K562 (cell line): ENCODE data around the gene KLHL12. TPM values are rescaled to one million over a fixed set of nuclear protein-coding genes. Genes with fewer than 3 reads are reported as not detected.

ENCODE experiments used
- ELF4 ChIP-seq: fragments of 450-650 bp; formaldehyde crosslinking; IDR thresholded peaks from 2 replicates; pipeline ENCODE4 v1.4.0; 2022; ENCODE audit warnings: missing genetic modification characterization
- GATA2 ChIP-seq: sonication (generic); formaldehyde crosslinking; IDR thresholded peaks from 2 replicates; pipeline ENCODE4 v1.4.0; 2020; ENCODE audit warnings: mild to moderate bottlenecking, missing genetic modification reagents
- HMG20B ChIP-seq: fragments of 250-450 bp; sonication (Bioruptor Pico); IDR thresholded peaks from 2 replicates; pipeline ENCODE4 v1.5.0; 2021; ENCODE audit warnings: mild to moderate bottlenecking
- HOXB6 ChIP-seq: fragments of 250-450 bp; sonication (Bioruptor Pico); IDR thresholded peaks from 2 replicates; pipeline ENCODE4 v1.5.1; 2022; ENCODE audit warnings: mild to moderate bottlenecking, borderline replicate concordance
- MAX ChIP-seq: sonication (generic); formaldehyde crosslinking; IDR thresholded peaks from 2 replicates; pipeline ENCODE4 v1.9.0; 2022; ENCODE audit warnings: mild to moderate bottlenecking, missing genetic modification reagents
- MYNN ChIP-seq, 2 experiments: sonication (generic); formaldehyde crosslinking in 1 of 2; IDR thresholded peaks; 2 replicates each; pipeline versions ENCODE4 v1.5.0 to v1.6.1; 2016 to 2020; ENCODE audit warnings: antibody characterized with exemption in 1 of 2, missing genetic modification reagents in 1 of 2
- PHB2 ChIP-seq: fragments of 450-650 bp; IDR thresholded peaks from 2 replicates; pipeline ENCODE4 v1.6.1; 2017; ENCODE audit warnings: low read depth
- PRDM10 ChIP-seq: fragments of 450-650 bp; IDR thresholded peaks from 2 replicates; pipeline ENCODE4 v1.6.1; 2018; ENCODE audit not compliant: partially characterized antibody
- RAD51 ChIP-seq: fragments of 450-650 bp; IDR thresholded peaks from 2 replicates; pipeline ENCODE4 v1.7.1; 2016; ENCODE audit warnings: low read depth, mild to moderate bottlenecking, borderline replicate concordance
- SRSF1 ChIP-seq: fragments of 200-400 bp; formaldehyde crosslinking; IDR thresholded peaks from 2 replicates; pipeline ENCODE4 v1.6.1; 2017; ENCODE audit warnings: mild to moderate bottlenecking, low read depth, low read length, moderate library complexity
- TAF15 ChIP-seq: fragments of 200-400 bp; formaldehyde crosslinking; IDR thresholded peaks from 2 replicates; pipeline ENCODE4 v1.6.1; 2017; ENCODE audit warnings: mild to moderate bottlenecking, low read depth, low read length, moderate library complexity
- TFE3 ChIP-seq: fragments of 450-650 bp; formaldehyde crosslinking; IDR thresholded peaks from 2 replicates; pipeline ENCODE4 v1.4.0; 2020; ENCODE audit warnings: mild to moderate bottlenecking, mixed read lengths
- THAP12 ChIP-seq: fragments of 250-450 bp; sonication (Bioruptor Pico); IDR thresholded peaks from 2 replicates; pipeline ENCODE4 v1.9.0; 2021; ENCODE audit warnings: mild to moderate bottlenecking, inconsistent platforms
- ZNF124 ChIP-seq: sonication (generic); formaldehyde crosslinking; IDR thresholded peaks from 2 replicates; pipeline ENCODE4 v1.8.1; 2022; ENCODE audit warnings: missing genetic modification reagents
- ZNF133 ChIP-seq: fragments of 250-450 bp; sonication (Bioruptor Pico); IDR thresholded peaks from 2 replicates; pipeline ENCODE4 v1.4.0; 2020; ENCODE audit warnings: mild to moderate bottlenecking
- ZNF212 ChIP-seq: fragments of 450-650 bp; formaldehyde crosslinking; IDR thresholded peaks from 2 replicates; pipeline ENCODE4 v1.4.0; 2020; ENCODE audit warnings: mild to moderate bottlenecking
- ZNF395 ChIP-seq: fragments of 200-800 bp; sonication (Bioruptor generic); IDR thresholded peaks from 2 replicates; pipeline ENCODE4 v1.6.1; 2017; ENCODE audit warnings: missing genetic modification characterization, missing compliant biosample characterization
- ZNF561 ChIP-seq: fragments of 450-650 bp; formaldehyde crosslinking; conservative IDR thresholded peaks from 2 replicates; pipeline ENCODE4 v1.4.0; 2020; ENCODE audit warnings: mild to moderate bottlenecking, moderate library complexity
- polyA plus RNA-seq, 8 experiments: library from polyadenylated mRNA; depleted of rRNA in 4 of 8; stranded (reverse) in 5 of 8; unstranded in 3 of 8; fragments of >200 nt; fragmentation: Nextera tagmentation in 2 of 8; fragmentation: Illumina TruSeq in 1 of 8; extraction: Ambion mirVana in 2 of 8; extraction: Trizol in 1 of 8; gene quantifications; 2 replicates each; pipeline versions ENCODE4 v1.2.1 to v1.2.3, GENCODE V29; 2011 to 2014; ENCODE audit warnings: inconsistent platforms in 1 of 8, missing spikeins in 1 of 8
- total RNA-seq, 7 experiments: library from RNA; depleted of rRNA in 6 of 7; stranded (reverse); fragments of >200 nt in 6 of 7; fragmentation: Illumina TruSeq in 2 of 7; extraction: Trizol in 2 of 7; gene quantifications; 2 replicates each; pipeline versions ENCODE4 v1.2.1 to v1.2.3, GENCODE V29; 2011 to 2021; ENCODE audit warnings: low replicate concordance in 1 of 7

KLHL12 gene
- total and polyA plus RNA-seq, 9 of the 15 experiments (the other 6 are each of a cell fraction or from before 2014, with no cell fraction given) = 23.1 to 85.1 (median 35.0) TPM

- TF ChIP-seq PRDM10 (no peak), ZNF133 (CRISPR knock-in tag) (no peak), ZNF124 (no peak), RAD51 (no peak), HMG20B (CRISPR knock-in tag) (no peak), PHB2 (no peak), SRSF1 (no peak), TAF15 (no peak), MYNN (IDR thresholded peaks at IDR 0.05) (peak; percentile 72; the same call in 1 of the 2 replicates), MYNN (CRISPR knock-in tag; IDR thresholded peaks at IDR 0.05) (no peak), TFE3 (CRISPR knock-in tag) (no peak), GATA2 (no peak), ELF4 (peak; percentile 65; the same call in 1 of the 2 replicates), MAX (CRISPR knock-in tag) (peak; percentile 62), HOXB6 (no peak), ZNF212 (CRISPR knock-in tag) (0 out of 2 replicates have a peak, but pooled peaks have one; percentile 32), ZNF561 (CRISPR knock-in tag) (no peak), THAP12 (CRISPR knock-in tag) (peak; percentile 95), ZNF395 (CRISPR knock-in tag) (peak; percentile 14; the same call in 1 of the 2 replicates)
These were observed 38.3 kb downstream of the KLHL12 start, which contains the start of gene RABIF (continued) for GRCh38 chr1:202888531-202889360.
